Breast epithelium (tissue), 3 donors: ENCODE data around the gene MYL9.

Source experiments
- CTCF ChIP-seq, 3 donors: fragments of 450-650 bp; IDR thresholded peaks; one replicate each; pipeline ENCODE4 v1.5.1; 2016 to 2017; ENCODE audit warnings: antibody characterized with exemption in 3 of 3, mild to moderate bottlenecking in 3 of 3, moderate library complexity in 3 of 3
- POLR2A ChIP-seq: fragments of 450-650 bp; IDR thresholded peaks from one replicate; pipeline ENCODE4 v1.6.1; 2016; ENCODE audit warnings: antibody characterized with exemption, mild to moderate bottlenecking, moderate library complexity
- POLR2AphosphoS5 ChIP-seq, 3 donors: sonication (generic); formaldehyde crosslinking; IDR thresholded peaks; one replicate each; pipeline ENCODE4 v1.6.1; 2017; ENCODE audit warnings: antibody characterized with exemption in 3 of 3

GRCh38 chr20:36578356-36579041 lies 37.2 kb downstream of the MYL9 start:
- TF ChIP-seq CTCF (IDR thresholded peaks at IDR 0.05) (no peak), POLR2A (no peak), POLR2AphosphoS5 (IDR thresholded peaks at IDR 0.05) (no peak)
